GM12878 (cell line): Measurements from ENCODE around the gene ITGA3. TPM values are rescaled to one million over a fixed set of nuclear protein-coding genes. Genes with fewer than 3 reads are reported as not detected.

Experiments used
- ATAC-seq: fragments of 200-7000 bp; cut with Tn5 transposase; 3 replicates; pipeline ENCODE4 v1.9.1; 2020; ENCODE audit warnings: mild to moderate bottlenecking, moderate library complexity
- BruUV-seq: library from RNA; stranded (reverse); fragments of 400-500 nt; replicated peaks from 2 replicates; lab custom pipeline; 2021; lab: Mats Ljungman, UMichigan
- CTCF ChIA-PET: fragments of 300-600 bp; sonication (Branson Sonifier 250); formaldehyde crosslinking; extraction: SDS; loops from one replicate; lab custom pipeline; 2021; ENCODE audit warnings: inconsistent platforms; lab: Yijun Ruan, JAX
- POLR2A ChIA-PET: fragments of 350-600 bp; formaldehyde crosslinking; extraction: SDS; loops from one replicate; lab custom pipeline; 2021; ENCODE audit warnings: inconsistent platforms; lab: Charles Lee
- RAD21 ChIA-PET: fragments of 300-600 bp; sonication (Branson Sonifier 250); formaldehyde crosslinking; loops from one replicate; lab custom pipeline; 2023; ENCODE audit warnings: antibody characterized with exemption; ENCODE audit not compliant: unreplicated experiment; lab: Charles Lee
- SMC1A ChIA-PET: fragments of 300-600 bp; sonication (Branson Sonifier 250); formaldehyde crosslinking; loops from one replicate; lab custom pipeline; 2023; ENCODE audit not compliant: unreplicated experiment, uncharacterized antibody; lab: Charles Lee
- DNase-seq: peaks from one replicate; pipeline ENCODE4 v3.0.0-alpha.2; 2011; ENCODE audit warnings: low read depth, low spot score
- FAIRE-seq: peaks from 3 replicates; lab custom pipeline; 2011; peaks lifted over from hg19 to GRCh38; lab: Jason Lieb, UNC
- H2AFZ ChIP-seq: 2 replicates; pipeline ENCODE4 v1.6.0; 2011; ENCODE audit warnings: low read depth, low read length, control low read depth; ENCODE audit not compliant: control insufficient read depth
- H3K27ac ChIP-seq: 2 replicates; pipeline ENCODE4 v1.5.1; 2011; ENCODE audit warnings: control low read depth; ENCODE audit not compliant: control insufficient read depth, insufficient read depth
- H3K27me3 ChIP-seq, 2 experiments: replicated peaks in 1 of 2; 2 replicates each; pipeline versions ENCODE4 v1.6.0 to v1.6.1; 2011; ENCODE audit warnings: low read length in 1 of 2; ENCODE audit not compliant: control insufficient read depth in 2 of 2, insufficient read depth in 2 of 2
- H3K36me3 ChIP-seq, 2 experiments: 2 replicates each; pipeline ENCODE4 v1.5.1; 2011; ENCODE audit warnings: low read length in 1 of 2; ENCODE audit not compliant: control insufficient read depth in 2 of 2, insufficient read depth in 2 of 2
- H3K4me1 ChIP-seq: 2 replicates; pipeline ENCODE4 v1.6.1; 2011; ENCODE audit warnings: mild to moderate bottlenecking, low read length, moderate library complexity, mixed read lengths; ENCODE audit not compliant: control insufficient read depth, insufficient read depth
- H3K4me2 ChIP-seq: 2 replicates; pipeline ENCODE4 v1.6.0; 2011; ENCODE audit warnings: control low read depth; ENCODE audit not compliant: control insufficient read depth, insufficient read depth
- H3K4me3 ChIP-seq: fragments of 200-600 bp; sonication (generic); 2 replicates; pipeline ENCODE4 v1.5.1; 2016
- H3K79me2 ChIP-seq: 2 replicates; pipeline ENCODE4 v1.6.0; 2011; ENCODE audit warnings: low read length; ENCODE audit not compliant: control insufficient read depth, insufficient read depth
- H3K9ac ChIP-seq: 2 replicates; pipeline ENCODE4 v1.8.0; 2011; ENCODE audit warnings: low read length, control low read depth, mixed read lengths; ENCODE audit not compliant: control insufficient read depth, insufficient read depth
- H3K9me3 ChIP-seq: replicated peaks from 3 replicates; pipeline ENCODE4 v1.5.1; 2011; ENCODE audit warnings: mild to moderate bottlenecking, low read length; ENCODE audit not compliant: control insufficient read depth, insufficient read depth
- H4K20me1 ChIP-seq: 2 replicates; pipeline ENCODE4 v1.6.0; 2011; ENCODE audit not compliant: control insufficient read depth, insufficient read depth
- EED ChIP-seq: sonication (generic); IDR thresholded peaks from 2 replicates; pipeline ENCODE4 v1.6.1; 2016; ENCODE audit warnings: antibody characterized with exemption, low read depth
- RAD21 ChIP-seq: IDR thresholded peaks from 2 replicates; pipeline ENCODE4 v1.6.1; 2011; ENCODE audit warnings: mild to moderate bottlenecking, low read depth, low read length, moderate library complexity; ENCODE audit not compliant: insufficient read depth
- SMC3 ChIP-seq: IDR thresholded peaks from 2 replicates; pipeline ENCODE4 v1.6.1; 2011; ENCODE audit warnings: low read length, improper control_type of control experiment, borderline replicate concordance
- TARDBP ChIP-seq: IDR thresholded peaks from 2 replicates; pipeline ENCODE4 v1.6.1; 2016; ENCODE audit warnings: borderline replicate concordance
- YY1 ChIP-seq: IDR thresholded peaks from 2 replicates; pipeline ENCODE4 v1.6.1; 2011; ENCODE audit warnings: low read depth, mild to moderate bottlenecking, low read length
- WGBS: methylation state at CpG from one replicate; pipeline ENCODE4 v1.1.6; 2016; ENCODE audit warnings: low lambda C conversion rate; ENCODE audit not compliant: insufficient replicate concordance, insufficient coverage; ENCODE audit errors: missing lambda C conversion rate; 5-methylcytosine and 5-hydroxymethylcytosine counted together
- in situ Hi-C: fragments of 300-500 bp; cut with MboI; formaldehyde crosslinking; loops from 9 replicates; pipeline ENCODE4 v1.14.3; 2018; ENCODE audit warnings: mixed read lengths
- intact Hi-C: fragments of 100-400 bp; cut with micrococcal nuclease; formaldehyde crosslinking; loops from one replicate; pipeline ENCODE4 v1.14.2; 2022; ENCODE audit not compliant: unreplicated experiment
- polyA plus RNA-seq, 11 experiments: library from polyadenylated mRNA; depleted of rRNA in 4 of 11; unstranded in 6 of 11; stranded (reverse) in 5 of 11; fragments of >200 nt; fragmentation: Nextera tagmentation in 4 of 11; fragmentation: Illumina TruSeq in 1 of 11; extraction: Ambion mirVana in 4 of 11; extraction: Trizol in 1 of 11; gene quantifications; 1 replicate in 1 of 11; 2 replicates in 10 of 11; pipeline versions ENCODE4 v1.2.1 to v1.2.3, GENCODE V29; 2011 to 2016; ENCODE audit warnings: inconsistent platforms in 2 of 11, missing spikeins in 2 of 11, low read depth in 1 of 11
- total RNA-seq, 4 experiments: library from RNA; depleted of rRNA in 3 of 4; stranded (reverse); fragments of >200 nt in 3 of 4; fragmentation: Illumina TruSeq in 1 of 4; extraction: Trizol in 1 of 4; gene quantifications; 2 replicates each; pipeline versions ENCODE4 v1.2.1 to v1.2.3, GENCODE V29; 2013 to 2021
- TF ChIP-seq, protein P1 (sequence below), 3 experiments: IDR thresholded peaks in 2 of 3; conservative IDR thresholded peaks in 1 of 3; 2 replicates each; pipeline ENCODE4 v1.5.1; 2011; ENCODE audit warnings: low read depth in 3 of 3, low read length in 3 of 3, mild to moderate bottlenecking in 3 of 3, control low read depth in 2 of 3, moderate library complexity in 2 of 3, inconsistent platforms in 1 of 3, mixed read lengths in 1 of 3; ENCODE audit not compliant: control insufficient read depth in 2 of 3, insufficient read depth in 1 of 3; ENCODE audit errors: extremely low read depth in 1 of 3
- TF ChIP-seq, protein P2 (sequence below): IDR thresholded peaks from 2 replicates; pipeline ENCODE4 v1.6.1; 2011; ENCODE audit warnings: low read depth, mild to moderate bottlenecking, low read length, moderate library complexity, borderline replicate concordance; ENCODE audit errors: extremely low read depth

The ITGA3 gene
- total and polyA plus RNA-seq, 10 of the 15 experiments (the other 5 are each of a cell fraction or from before 2014, with no cell fraction given): 0.29 to 13.4 (median 6.6) TPM

DNA sequence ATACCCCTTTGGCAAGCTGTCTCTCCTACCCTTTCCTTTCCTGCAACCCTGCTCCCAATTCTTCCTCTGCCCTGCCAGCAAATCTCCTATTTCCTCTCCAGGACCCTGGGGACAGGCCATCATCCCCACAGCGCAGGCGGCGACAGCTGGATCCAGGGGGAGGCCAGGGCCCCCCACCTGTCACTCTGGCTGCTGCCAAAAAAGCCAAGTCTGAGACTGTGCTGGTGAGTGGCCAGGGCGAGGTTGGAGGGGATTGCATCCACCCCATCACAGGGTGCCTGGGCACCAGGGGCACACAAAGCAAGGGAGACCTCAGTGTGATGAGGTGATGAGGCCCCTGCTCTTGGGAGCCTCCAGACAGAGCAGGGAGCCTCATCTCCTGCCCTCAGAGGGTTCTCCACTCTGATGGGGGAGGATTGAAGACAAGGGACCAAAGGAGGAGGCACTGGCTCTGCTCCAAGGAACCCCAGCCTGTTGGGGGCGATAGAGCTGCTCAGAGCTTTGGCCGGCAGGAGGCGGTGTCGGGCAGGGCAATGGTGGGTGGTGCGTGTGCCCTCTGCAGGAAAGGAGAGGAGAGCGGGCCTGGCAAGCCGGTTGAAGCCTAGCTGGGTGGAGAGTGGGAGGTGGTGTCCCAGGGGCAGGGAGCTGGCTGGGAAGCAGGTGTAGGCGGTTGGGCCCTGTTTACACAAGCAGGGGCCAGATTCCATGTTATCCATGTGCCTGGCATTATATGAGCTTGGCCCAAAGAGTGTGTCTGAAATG, 23.6 kb downstream of the ITGA3 start:
- Histone ChIP-seq H3K79me2 (no peaks in the 10 kb centered on the region), H3K27ac (no peak overlapping the region), H3K9ac (no peak overlapping the region), H3K4me2 (no peak overlapping the region), H3K4me3 (no peak overlapping the region), H2AFZ (no peak overlapping the region), H3K27me3 (no peaks in the 10 kb centered on the region), H3K9me3 (no peaks in the 10 kb centered on the region), H3K36me3 (peaks cover 0 to 4% of the 10 kb centered on the region in 2 experiments; a peak in 2 of 4 replicates), H3K4me1 (peaks cover 5% of the 10 kb centered on the region; the same call in 1 of the 2 replicates), H4K20me1 (no peaks in the 10 kb centered on the region)
- RAD21 ChIA-PET: no interaction called here
- BruUV-seq: no TSS peak
- peak; percentile 77 for ATAC-seq
- no peak for TF ChIP-seq TARDBP
- peak; percentile 70 for TF ChIP-seq YY1
- peak; percentile 7; the same call in 1 of the 2 replicates for TF ChIP-seq SMC3
- TF ChIP-seq, protein P1, sequence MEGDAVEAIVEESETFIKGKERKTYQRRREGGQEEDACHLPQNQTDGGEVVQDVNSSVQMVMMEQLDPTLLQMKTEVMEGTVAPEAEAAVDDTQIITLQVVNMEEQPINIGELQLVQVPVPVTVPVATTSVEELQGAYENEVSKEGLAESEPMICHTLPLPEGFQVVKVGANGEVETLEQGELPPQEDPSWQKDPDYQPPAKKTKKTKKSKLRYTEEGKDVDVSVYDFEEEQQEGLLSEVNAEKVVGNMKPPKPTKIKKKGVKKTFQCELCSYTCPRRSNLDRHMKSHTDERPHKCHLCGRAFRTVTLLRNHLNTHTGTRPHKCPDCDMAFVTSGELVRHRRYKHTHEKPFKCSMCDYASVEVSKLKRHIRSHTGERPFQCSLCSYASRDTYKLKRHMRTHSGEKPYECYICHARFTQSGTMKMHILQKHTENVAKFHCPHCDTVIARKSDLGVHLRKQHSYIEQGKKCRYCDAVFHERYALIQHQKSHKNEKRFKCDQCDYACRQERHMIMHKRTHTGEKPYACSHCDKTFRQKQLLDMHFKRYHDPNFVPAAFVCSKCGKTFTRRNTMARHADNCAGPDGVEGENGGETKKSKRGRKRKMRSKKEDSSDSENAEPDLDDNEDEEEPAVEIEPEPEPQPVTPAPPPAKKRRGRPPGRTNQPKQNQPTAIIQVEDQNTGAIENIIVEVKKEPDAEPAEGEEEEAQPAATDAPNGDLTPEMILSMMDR (IDR thresholded peaks at IDR 0.05 in 2 of 3, conservative IDR thresholded peaks at IDR 0.05 in 1 of 3; ENCODE audit: control insufficient read depth in 2 of 3, extremely low read depth in 1 of 3, insufficient read depth in 1 of 3, low read depth in 3 of 3, low read length in 3 of 3): peak; percentile 42 to 72 (median 55)
- TF ChIP-seq, protein P2, sequence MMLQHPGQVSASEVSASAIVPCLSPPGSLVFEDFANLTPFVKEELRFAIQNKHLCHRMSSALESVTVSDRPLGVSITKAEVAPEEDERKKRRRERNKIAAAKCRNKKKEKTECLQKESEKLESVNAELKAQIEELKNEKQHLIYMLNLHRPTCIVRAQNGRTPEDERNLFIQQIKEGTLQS: 0 out of 2 replicates have a peak, but pooled peaks have one; percentile 22
- TF ChIP-seq RAD21: peak; percentile 37; the same call in 1 of the 2 replicates
- no peak for TF ChIP-seq EED
- intact Hi-C loops (loop anchor here (1.0 kb wide), 1 partner anchor 23 kb away; the partner anchor contains the start of gene ITGA3), in situ Hi-C loops (no loop called here)
- FAIRE-seq: no peak
- CTCF ChIA-PET: interaction anchor here (0.6 to 2.8 kb wide), 8 partner anchors 12 to 76 kb away, joined by 3 to 9 read pairs (median 3); partner anchors contain the start of gene ITGA3
- POLR2A ChIA-PET: no interaction called here
- SMC1A ChIA-PET: interaction anchor here (1.1 kb wide), 1 partner anchor 53 kb away, joined by 3 read pairs; no protein-coding TSS in a partner anchor
- 73% methylated on average over 12 of the region's 12 CpGs for WGBS
- no peak for DNase-seq
